HG03175 (cell line): ENCODE measurements around the gene RGS6.

Experiments
- ATAC-seq: cut with Tn5 transposase; IDR thresholded peaks from one replicate; pipeline ENCODE4 v1.9.1; 2021; ENCODE audit warnings: mild to moderate bottlenecking, moderate library complexity; ENCODE audit not compliant: unreplicated experiment

RGS6 gene

GRCh38 chr14:72303930-72304329 lies 371.7 kb downstream of the RGS6 start:
- no peak for ATAC-seq

DNA sequence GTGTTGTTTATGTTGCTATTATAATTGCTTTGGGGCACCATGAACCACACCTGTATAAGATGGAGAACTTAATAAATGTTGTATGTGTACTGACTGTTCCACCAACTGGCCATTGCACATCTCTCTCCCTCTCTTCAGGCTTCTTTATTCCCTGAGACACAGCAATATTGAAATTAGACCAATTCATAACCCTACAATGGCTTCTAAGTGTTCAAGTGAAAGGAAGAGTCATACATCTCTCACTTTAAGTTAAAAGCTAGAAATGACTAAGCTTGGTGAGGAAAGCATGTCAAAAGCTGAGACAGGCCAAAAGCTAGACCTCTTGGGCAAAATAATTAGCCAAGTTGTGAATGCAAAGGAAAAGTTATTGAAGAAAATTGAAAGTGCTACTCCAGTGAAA lies 373.3 kb downstream of the RGS6 start:
- no peak for ATAC-seq

DNA sequence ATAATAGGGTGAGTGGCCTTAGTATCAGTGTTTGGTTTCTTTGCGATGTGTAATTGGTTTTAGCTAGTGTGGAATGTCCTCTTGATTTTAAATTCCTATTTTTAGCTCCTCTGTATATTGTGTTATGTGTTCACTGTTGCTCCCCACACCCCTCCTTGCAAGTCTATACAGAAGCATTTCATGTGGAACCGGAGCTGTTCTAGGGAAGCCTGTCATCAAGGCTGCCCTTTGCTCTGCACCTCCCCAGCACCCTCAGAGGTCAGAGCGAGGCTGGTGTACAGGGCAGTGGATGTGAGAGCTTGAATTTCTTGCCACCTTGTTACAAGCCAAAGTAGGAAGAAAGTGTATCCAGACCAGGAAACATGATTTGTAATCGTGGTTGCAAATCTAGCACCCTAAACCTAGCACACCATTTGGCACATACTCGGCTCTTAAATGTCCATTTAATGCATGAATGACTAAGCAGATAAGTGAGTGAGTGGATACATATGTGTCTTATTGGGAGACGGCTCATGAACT lies 376.8 kb downstream of the RGS6 start:
- ATAC-seq: no peak

GRCh38 chr14:72311116-72311515 lies 378.9 kb downstream of the RGS6 start:
- ATAC-seq: no peak

DNA sequence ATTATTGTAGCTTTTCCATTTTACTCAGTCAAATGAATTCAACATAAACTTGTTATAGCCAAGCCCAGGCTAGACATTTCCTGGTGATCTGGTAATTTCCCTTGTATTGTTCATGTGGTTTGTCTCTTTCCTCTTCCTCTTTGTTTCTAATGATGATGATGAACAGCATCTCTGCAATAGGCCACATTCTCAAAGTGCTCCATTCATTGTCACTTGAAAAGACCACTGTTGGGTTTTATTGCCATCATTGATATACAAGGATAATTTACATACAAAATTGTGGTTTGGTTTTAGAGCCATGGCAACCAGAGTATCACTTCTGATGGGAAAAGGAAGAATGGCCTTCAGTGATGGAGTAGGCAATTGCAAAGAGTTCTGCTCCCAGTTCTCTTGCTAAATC lies 379.3 kb downstream of the RGS6 start:
- no peak for ATAC-seq

DNA sequence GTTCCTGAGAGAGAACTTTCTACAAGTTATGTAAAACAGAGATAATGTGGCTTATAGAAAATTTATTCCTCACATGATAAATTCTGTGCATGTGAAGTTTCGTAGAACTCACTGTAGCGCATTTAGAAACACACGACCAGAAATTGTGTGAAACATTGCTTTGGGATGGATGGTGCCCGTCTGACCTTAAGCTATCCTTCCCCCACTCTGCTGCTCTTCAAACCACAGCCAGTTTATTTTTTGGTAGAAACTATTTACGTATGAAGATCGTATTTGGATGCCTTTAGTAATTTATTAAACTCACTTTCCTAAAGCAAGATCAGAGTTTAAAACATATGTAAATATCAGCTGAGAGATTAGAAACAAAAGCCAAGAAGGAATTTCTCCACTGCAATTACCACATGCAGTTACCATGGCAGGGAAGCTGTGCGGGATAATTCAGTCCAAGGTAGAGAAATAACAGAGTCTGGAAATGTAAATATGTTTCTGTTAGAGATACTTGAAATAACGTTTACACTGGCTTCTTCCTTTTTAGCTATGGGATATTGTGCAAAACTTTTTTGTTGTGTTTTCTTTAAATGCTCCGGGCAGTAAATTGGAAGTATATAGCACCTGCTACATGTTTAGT lies 382.7 kb downstream of the RGS6 start:
- no peak for ATAC-seq

DNA sequence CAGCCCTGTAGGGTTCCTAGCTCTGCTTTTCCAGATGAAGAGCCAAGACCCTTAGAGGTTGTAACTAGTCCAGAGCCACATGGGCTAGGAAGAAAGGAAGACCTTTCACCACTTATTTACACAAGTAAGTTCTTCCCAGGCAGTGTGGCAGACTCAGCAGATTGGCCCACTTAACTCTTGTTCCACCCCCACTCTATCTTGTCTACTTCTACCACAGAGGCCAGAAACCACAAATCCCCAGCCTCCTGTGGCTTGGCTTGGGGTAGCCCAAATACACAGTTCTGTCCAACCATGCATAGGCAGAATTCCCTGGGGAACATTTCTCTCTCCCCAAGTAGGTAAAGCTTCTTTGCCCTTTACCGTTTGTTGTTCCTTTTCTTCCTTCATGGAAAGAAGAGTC lies 383.5 kb downstream of the RGS6 start:
- no peak for ATAC-seq

- no peak for ATAC-seq
Observed at GRCh38 chr14:72318648-72319047, 386.4 kb downstream of the RGS6 start.

GRCh38 chr14:72332046-72332445 lies 399.8 kb downstream of the RGS6 start:
- no peak for ATAC-seq

DNA sequence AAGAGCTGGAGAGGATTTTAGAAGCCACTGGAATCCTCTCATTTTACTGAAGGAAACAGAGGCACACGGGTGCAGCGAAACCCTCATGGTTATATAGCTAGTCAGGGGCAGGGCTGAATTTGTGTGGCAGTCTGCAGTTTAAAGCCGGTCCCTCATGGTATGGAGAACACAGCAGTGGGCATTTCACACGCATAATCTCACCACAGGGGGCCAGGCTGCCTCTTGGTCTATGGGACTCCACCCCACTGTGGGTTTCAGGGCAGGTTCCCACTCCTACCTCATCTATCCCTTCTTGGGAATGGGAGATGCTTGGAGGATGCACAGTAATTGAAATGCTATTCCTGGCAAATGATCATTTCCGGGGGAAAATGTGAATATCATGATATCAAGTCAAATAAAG lies 400.6 kb downstream of the RGS6 start:
- no peak for ATAC-seq

DNA sequence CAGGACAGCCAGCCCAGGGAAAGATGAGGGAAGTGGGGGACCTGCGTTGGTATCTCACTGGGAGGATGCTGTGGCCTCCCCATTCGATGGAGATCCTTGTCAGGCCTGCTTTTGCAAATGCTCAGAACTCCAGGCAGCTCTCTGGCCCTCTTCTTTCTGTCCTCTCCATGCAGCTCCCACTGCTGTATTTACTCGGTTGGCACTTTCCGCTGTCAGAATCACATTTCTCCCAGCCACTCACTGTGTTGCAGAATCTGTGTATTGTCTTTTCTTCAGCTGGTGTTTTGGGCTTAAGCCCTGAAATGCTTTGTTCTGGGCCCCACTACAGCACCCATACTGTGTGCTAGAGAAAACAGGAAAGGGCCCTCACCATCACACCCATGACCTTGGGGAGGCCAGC lies 401.1 kb downstream of the RGS6 start:
- ATAC-seq: no peak

GRCh38 chr14:72336311-72336980 lies 404.2 kb downstream of the RGS6 start:
- no peak for ATAC-seq

DNA sequence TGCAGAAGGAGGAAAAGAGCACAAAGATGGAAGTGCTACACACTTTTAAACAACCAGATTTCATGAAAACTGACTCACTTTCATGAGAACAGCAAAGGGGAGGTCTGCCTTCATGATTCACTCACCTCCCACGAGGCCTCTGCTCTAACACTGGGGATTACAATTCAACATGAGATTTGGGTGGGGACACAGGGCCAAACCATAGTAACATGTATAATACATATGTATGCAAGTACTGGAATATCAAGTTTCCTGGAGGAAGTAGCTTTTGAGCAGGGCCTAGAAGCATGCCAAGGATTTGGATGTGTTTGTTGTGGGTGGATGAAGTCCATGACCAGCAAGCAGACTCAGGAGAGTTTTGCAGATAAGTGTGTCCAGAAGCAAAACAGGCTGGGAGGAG lies 409.0 kb downstream of the RGS6 start:
- ATAC-seq: no peak

GRCh38 chr14:72341686-72342085 lies 409.5 kb downstream of the RGS6 start:
- no peak for ATAC-seq

DNA sequence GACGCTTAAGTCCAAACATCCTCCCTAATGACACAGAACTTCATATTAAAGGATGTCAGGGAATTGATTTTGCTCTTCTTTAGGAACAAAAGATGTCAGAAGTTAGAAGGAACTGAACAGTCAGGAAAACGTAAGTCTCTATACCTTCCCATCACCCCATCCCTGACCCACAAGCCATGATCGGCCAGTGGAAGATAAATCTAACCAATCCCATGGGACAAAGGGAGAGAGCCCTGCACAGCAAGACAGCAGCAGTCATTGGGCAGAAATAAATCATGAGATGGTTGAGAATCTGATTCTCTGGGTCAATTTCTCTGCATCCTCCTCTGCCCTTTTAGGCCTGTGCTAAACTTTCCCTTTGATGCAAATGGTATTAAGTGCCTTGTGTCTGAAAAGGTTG lies 414.9 kb downstream of the RGS6 start:
- ATAC-seq: no peak

GRCh38 chr14:72350215-72350614 lies 418.0 kb downstream of the RGS6 start:
- no peak for ATAC-seq

DNA sequence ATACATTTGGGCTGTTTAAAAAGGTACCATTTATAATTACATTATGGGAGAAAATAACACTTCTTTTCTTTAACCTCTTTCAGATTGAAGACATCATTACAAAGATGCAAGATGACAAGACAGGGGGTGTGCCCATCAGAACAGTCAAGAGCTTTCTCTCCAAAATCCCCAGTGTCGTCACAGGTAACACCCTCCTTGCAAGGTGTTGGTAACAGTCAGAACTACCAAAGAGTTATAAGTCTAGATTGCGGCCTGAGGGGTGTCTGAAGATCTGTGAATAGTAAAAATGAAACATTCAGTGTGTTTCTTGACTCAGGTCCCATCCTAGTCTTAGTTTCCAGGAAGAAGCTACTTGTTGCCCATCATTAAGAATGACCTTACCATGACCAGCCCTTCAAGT lies 419.8 kb downstream of the RGS6 start:
- ATAC-seq: no peak

GRCh38 chr14:72366619-72367018 lies 434.4 kb downstream of the RGS6 start:
- ATAC-seq: no peak

- no peak for ATAC-seq
Observed at GRCh38 chr14:72369106-72369505, 436.9 kb downstream of the RGS6 start.

- no peak for ATAC-seq
Observed at GRCh38 chr14:72377016-72377415, 444.8 kb downstream of the RGS6 start.

DNA sequence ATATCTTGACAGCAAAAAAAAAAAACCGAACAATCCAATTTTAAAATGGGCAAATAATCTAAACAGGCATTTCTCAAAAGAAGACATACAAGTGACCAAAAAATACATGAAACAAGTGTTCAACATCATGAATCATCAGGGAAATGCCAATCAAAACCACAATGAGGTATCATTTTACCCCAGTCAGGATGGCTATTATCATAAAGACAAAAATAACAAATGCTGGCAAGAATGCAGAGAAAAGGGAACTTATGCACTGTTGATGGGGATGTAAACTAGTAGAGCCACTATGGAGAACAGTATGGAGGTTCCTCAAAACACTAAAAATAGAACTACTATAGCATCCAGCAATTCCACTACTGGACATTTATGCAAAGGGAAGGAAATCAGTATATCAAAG lies 448.2 kb downstream of the RGS6 start:
- no peak for ATAC-seq

GRCh38 chr14:72383865-72384264 lies 451.6 kb downstream of the RGS6 start:
- ATAC-seq: no peak

GRCh38 chr14:72387726-72388125 lies 455.5 kb downstream of the RGS6 start:
- ATAC-seq: no peak
